H1 (cell line): ENCODE measurements around the gene RRH. TPM values are rescaled to one million over a fixed set of nuclear protein-coding genes. Genes with fewer than 3 reads are reported as not detected.

ENCODE experiments used
- SP4 ChIP-seq: IDR thresholded peaks from 2 replicates; pipeline ENCODE4 v1.6.1; 2012; ENCODE audit warnings: low read length, inconsistent platforms
- TAF1 ChIP-seq: IDR thresholded peaks from 2 replicates; pipeline ENCODE4 v1.6.1; 2011; ENCODE audit warnings: mild to moderate bottlenecking, low read depth, low read length
- polyA plus RNA-seq, 7 experiments: library from polyadenylated mRNA; depleted of rRNA in 3 of 7; stranded (reverse) in 5 of 7; unstranded in 2 of 7; fragments of >200 nt in 5 of 7; fragments of 200-250 nt in 2 of 7; gene quantifications; 1 replicate in 5 of 7; 2 replicates in 1 of 7; 4 replicates in 1 of 7; pipeline versions ENCODE4 v1.2.1 to v1.2.3, GENCODE V29; 2011 to 2013; ENCODE audit warnings: missing spikeins in 2 of 7, mixed read lengths in 2 of 7
- total RNA-seq: library from RNA; stranded (reverse); fragmentation: NEBNext Ultra II Directional; extraction: Animal tissue kit (Norgen Biotek cat#: 25700); gene quantifications from 2 replicates; pipeline ENCODE4 v1.2.1, GENCODE V29; 2021

RRH gene
- total and polyA plus RNA-seq, 2 of the 8 experiments (the other 6 are each of a cell fraction or from before 2014, with no cell fraction given) = 0.38 TPM; not detected in 1

DNA sequence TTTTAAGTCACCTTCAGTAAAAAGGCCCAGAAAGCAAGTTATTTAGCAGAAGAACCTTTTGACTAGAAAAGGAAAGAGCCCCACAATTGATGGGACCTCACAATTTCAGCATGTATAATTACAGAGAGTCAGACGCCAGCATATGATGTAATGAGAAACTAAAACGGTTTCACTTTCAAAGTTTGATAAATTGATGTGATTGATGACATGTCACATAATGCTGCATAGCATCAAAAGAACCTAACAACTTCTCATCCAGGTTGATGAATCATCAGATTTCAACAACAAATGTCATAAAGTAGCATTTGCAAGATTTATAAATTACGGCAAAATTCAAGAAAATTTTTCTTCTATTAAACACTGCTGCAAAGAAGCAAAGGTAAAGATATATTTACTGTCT is 16.1 kb upstream of the RRH start (continued):
- TF ChIP-seq SP4 (no peak), TAF1 (no peak)
